HG03469 (cell line): Measurements from ENCODE around the gene FCN1.
"Not testable (repeated sequence)": the region's sequence is repeated elsewhere in the genome, so short reads cannot be mapped to it uniquely, and the experiment has no call there.

Source experiments
- ATAC-seq: cut with Tn5 transposase; IDR thresholded peaks from one replicate; pipeline ENCODE4 v1.9.1; 2021; ENCODE audit warnings: mild to moderate bottlenecking, moderate library complexity, moderate number of reproducible peaks; ENCODE audit not compliant: unreplicated experiment

FCN1 gene

GRCh38 chr9:134860510-134860909 is 57.2 kb downstream of the FCN1 start:
- ATAC-seq = no peak

GRCh38 chr9:134858051-134858841 is 59.5 kb downstream of the FCN1 start:
- no peak for ATAC-seq

- ATAC-seq = not testable (repeated sequence)
Observed at GRCh38 chr9:134857451-134857850, 60.3 kb downstream of the FCN1 start.

- ATAC-seq = no peak
Observed at GRCh38 chr9:134855900-134856377, 61.8 kb downstream of the FCN1 start.
